ENCODE measurements around the gene RIC8B.

The RIC8B gene

DNA sequence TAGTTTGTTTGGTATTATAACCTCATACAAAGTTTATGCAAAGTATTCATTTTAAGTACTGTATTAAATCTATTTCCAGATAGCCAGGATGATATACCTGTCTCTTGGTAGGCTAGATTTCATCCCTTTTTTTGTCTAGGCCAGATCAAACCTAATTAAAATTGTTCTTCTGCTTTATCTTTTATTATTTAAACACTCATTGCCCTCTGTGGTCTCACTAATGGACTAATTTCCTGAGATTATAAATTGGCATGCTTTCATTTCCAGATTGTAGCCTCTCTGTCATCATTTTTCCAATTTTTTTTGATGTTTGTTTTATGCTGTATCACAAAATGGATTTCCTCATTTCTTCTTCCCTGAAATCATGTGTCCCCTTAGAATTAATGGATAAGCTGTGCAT is 95.6 kb downstream of the RIC8B start:
- DNase-seq: no peak

- DNase-seq: no peak
These were observed 97.0 kb downstream of the RIC8B start for GRCh38 chr12:106871477-106871876.

- no peak for DNase-seq
These were observed 99.5 kb downstream of the RIC8B start for GRCh38 chr12:106873983-106874382.

DNA sequence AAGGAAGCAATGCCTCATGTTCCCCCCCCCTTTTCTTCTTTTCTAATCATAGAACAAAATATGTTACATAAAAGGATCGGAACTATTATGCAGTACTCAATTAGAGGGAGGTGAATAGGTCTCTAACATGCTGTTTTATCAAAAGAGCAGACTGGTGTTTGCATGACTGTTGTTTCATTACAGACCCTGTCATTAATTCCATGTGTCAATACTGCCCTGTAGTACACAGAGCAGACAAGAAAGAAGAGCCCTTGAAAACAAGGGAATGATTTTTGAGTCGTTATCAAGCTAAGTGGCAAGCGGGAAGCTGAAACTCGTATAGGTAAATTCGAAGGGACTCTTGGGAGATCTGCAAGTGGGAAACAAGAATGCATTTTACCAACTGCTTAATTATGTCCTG is 104.3 kb downstream of the RIC8B start:
- DNase-seq: no peak

GRCh38 chr12:106879612-106880011 is 105.1 kb downstream of the RIC8B start:
- no peak for DNase-seq

GRCh38 chr12:106883426-106883825 is 108.9 kb downstream of the RIC8B start:
- no peak for DNase-seq

DNA sequence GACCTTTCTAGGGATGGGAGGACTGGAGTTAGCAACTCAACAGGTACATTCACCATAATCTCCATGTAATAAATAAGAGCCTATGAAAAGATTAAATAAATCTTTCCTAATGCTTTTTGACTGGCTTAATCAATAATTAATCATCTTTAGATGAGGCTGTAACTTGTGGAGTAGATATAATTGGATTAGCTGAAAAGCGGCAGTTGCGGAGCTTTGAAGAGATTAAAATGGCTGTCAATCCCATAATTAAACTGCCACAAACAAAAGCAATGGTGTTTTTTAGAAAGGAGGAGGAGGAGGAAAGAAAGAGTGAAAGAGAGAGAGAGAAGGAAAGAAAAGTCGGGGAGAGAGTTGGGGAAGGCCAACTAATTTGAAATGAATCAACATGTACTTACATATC is 110.5 kb downstream of the RIC8B start:
- no peak for DNase-seq

DNA sequence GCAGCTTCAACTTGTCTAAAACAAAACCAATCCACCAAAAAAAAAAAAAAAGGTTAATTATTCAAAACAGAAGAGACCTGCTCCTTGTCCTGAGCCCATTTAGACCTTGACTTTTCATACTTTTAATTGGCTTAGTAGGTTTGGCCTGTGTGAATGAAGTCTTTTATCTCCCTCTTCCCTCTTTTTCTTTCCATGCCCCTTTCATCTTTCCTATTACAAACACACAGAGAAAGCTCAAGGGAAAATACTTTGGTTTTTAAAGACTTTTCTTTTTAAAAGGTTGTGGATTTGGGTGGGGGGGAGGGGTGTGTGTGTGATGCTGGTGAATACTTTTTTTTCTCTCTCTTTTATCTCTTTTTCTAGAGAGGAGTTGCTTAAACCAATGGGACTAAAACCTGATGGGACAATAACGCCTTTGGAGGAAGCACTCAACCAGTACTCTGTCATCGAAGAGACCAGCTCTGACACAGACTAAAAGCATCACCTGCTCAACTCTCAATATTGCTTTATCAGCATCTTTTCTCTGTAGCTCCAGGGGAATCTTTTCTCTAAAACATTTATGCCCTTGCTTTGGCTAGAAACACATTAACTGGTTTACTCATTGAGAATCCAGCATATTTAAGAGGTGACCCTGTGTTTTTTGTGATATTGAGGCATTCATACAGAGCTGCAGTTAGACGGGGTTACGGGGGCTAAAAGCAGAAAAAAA is 111.2 kb downstream of the RIC8B start:
- no peak for DNase-seq

DNA sequence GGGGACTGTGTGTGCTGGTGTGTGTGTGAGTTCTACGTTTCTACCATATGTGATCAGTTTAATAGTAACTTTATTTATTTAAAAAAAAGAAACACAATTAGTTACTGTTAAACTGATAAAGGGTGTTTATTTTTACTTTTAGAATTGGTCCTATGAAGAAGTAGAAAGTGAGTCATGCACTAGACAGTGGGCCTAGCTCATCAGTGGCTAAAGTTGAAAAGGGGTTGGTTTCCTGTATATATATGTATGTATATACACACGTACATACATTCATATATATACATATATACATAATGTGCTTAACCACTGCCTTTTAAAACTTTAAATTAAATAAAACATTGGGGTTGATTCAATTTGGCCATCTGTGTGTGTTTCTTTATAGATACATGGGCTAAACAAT is 112.5 kb downstream of the RIC8B start:
- no peak for DNase-seq

DNA sequence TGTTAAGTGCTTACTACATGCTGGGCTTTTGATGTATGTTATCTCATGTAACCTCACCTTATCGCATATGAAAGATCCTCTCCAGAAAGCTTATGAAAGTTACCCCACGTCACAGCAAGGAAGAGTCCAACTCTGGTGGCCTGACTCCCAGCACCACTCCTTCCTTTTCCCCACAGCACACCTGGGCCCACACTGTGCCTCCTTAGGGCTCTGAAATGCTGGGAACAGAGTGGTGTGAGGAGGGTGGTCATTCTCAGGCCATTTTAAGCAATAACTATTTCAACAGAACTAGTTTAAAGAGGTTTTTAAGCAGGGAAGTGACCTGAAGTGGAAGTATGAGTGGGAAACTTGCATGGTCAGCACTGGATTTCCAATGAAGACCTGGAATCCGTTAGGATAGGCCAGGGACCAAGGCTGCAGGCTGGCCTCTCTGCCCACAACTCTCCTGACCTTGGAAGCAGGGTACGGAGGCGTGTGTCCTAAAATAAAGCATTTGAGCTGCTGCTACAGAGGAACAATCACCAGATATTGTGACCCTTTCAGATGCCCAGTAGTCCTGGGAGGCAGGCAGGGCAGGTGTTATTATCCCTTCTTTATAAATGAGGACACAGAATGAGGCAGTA is 114.0 kb downstream of the RIC8B start:
- no peak for DNase-seq

GRCh38 chr12:106889326-106889725 is 114.8 kb downstream of the RIC8B start:
- no peak for DNase-seq

GRCh38 chr12:106889950-106890626 is 115.6 kb downstream of the RIC8B start:
- no peak for DNase-seq

- DNase-seq: no peak
These were observed 117.6 kb downstream of the RIC8B start for GRCh38 chr12:106892075-106892474.

- DNase-seq: no peak
These were observed 119.0 kb downstream of the RIC8B start for GRCh38 chr12:106893451-106893850.

DNA sequence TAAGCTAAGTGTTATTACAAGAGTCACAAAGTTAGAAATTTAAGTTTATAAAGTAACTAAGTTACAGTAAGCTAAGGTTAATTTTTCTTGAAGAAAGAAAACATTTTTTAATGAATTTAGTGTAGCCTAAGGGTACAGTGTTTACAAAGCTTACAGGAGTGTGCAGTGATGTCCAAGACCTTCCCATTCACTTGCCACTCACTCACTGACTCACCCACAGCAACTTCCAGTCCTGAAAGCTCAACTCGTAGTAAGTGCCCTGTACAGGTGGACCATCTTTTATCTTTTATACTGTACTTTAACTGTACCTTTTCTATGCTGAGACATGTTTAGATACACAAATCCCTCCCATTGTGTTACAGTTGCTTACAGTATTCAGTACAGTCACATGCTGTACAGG is 120.3 kb downstream of the RIC8B start:
- DNase-seq: no peak

DNA sequence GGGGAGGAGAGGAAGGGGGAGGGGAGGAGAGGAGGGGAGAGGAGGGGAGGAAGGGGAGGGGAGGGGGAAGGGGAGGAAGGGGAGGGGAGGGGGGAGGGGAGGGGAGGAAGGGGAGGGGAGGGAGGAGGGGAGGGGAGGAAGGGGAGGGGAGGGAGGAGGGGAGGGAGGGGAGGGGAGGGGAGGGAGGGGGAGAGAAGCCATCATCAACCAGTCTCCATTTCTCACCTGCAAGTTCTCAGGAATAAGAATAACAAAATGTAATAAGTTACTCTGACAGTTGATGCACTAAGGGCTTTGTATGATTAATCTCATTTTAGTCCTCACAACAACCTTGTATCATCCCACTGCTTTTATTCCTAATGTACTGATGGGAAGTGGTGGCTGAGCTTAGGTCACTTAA is 122.1 kb downstream of the RIC8B start:
- no peak for DNase-seq

DNA sequence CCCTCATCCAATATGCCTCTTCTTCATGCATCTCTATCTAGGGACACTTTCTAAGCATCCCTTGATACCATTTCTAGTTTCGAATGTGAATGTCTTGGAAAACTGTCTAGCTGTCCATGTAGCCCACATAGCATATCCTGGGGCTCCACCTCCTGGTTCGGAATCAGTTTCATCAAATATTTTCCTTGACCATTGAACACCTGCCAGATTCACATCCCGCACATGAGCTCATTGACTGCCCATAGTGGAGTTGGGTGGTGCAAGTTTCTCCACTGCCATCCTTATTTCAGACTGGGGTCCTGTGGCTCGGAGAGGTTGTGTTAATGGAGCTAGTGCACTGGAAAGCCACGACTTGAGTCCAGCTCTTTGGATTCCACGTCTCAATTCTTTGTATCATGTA is 122.6 kb downstream of the RIC8B start:
- DNase-seq: no peak

- DNase-seq: no peak
These were observed 123.8 kb downstream of the RIC8B start for GRCh38 chr12:106897981-106898901.

DNA sequence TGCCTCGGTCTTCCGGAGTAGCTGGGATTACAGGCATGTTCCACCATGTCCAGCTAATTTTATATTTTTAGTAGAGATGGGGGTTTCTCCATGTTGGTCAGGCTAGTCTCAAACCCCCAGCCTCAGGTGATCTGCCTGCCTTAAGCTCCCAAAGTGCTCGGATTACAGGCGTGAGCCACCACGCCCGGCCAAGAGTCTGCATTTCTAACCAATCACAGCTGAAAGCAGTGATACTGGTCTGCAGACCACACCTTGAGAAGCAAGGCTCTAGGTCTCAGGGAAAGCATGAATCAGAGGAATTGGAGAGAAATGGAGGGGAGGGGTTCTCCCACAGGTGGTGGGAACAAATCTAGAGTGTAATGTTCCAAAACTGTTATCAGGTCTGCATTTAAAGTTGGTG is 126.1 kb downstream of the RIC8B start:
- no peak for DNase-seq

- DNase-seq: no peak
These were observed 126.8 kb downstream of the RIC8B start for GRCh38 chr12:106901276-106901675.

DNA sequence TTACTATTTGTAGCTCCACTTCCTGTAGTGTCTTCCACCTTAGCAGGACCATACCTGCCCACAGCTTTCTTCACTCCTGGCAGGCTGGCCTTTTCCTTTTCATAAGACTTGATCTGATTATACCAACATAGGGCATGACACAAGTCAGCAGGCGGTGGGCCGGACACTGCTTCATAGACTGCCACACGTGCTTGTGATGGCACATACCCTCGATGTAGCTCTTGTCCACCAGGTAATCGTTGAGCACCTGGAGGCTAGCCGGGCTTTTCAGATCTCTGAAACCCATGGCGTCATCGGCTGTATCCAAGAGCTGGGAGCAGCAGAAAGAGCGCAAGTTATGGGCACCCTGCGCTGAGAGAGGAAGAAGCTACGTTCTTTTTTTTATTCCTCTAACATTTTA is 127.6 kb downstream of the RIC8B start:
- DNase-seq: no peak

DNA sequence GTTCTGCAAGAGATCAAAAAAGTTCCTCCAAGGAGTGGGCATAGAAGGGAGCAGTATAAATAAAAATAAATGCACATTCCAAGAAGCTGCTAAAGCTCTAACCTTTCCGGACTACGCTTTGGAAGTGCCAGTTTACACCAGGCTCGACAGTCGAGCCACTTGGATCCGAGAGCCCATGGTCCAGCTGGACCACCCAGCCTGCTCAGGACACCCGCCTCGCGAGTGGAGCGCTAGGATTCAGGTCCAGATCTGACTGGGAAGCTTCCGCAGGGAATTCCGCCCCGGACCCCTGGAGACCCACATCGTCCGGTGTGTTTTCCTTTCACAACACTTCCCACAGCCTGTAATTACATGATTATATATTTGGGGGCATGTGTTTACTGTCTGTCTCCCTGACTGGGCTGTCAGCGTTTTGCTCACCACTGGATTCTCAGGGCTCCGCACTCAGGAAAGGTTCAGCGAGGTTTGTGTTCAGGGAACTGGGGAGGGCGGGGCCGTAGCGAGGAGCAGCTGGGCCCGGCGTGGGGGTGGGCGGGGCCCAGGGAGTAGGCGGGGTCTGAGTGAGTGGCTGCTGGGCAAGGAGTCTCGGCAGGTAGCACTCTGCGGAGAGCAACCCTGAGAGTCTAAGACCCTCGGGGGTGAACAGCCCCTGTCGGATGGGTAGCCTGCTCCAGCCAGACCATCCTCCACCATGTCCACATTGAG is 128.9 kb downstream of the RIC8B start:
- DNase-seq: peak; percentile 79

- no peak for DNase-seq
These were observed 132.2 kb downstream of the RIC8B start for GRCh38 chr12:106906715-106907114.
